ENCODE results near the gene REST. TPM values are rescaled to one million over a fixed set of nuclear protein-coding genes. Genes with fewer than 3 reads are reported as not detected.

REST gene
- total RNA-seq, 1 donor from 2014 or later: 24.2 TPM

- DNase-seq (no peak), ATAC-seq (no peak)
- intact Hi-C loops (cut with micrococcal nuclease): no loop called here
These were observed 63.7 kb downstream of the REST start for GRCh38 chr4:56971383-56971782.

- intact Hi-C loops (cut with micrococcal nuclease): no loop called here
- DNase-seq (no peak), ATAC-seq (no peak)
These were observed 64.7 kb downstream of the REST start for GRCh38 chr4:56972389-56972788.

GRCh38 chr4:56972809-56973208, 65.1 kb downstream of the REST start:
- DNase-seq (no peak), ATAC-seq (no peak)
- intact Hi-C loops (cut with micrococcal nuclease): no loop called here

- DNase-seq: no peak
- intact Hi-C loops (cut with micrococcal nuclease): no loop called here
- ATAC-seq: no peak
These were observed 65.6 kb downstream of the REST start for GRCh38 chr4:56973336-56973735.

- intact Hi-C loops (cut with micrococcal nuclease): no loop called here
- ATAC-seq (no peak), DNase-seq (no peak)
These were observed 68.7 kb downstream of the REST start for GRCh38 chr4:56976283-56976836.

GRCh38 chr4:56976837-56977320, 69.2 kb downstream of the REST start:
- intact Hi-C loops (cut with micrococcal nuclease): no loop called here
- peak; percentile 63 for DNase-seq
- ATAC-seq: peak; percentile 32

- ATAC-seq (peak; percentile 90), DNase-seq (peak; percentile 99)
- intact Hi-C loops (cut with micrococcal nuclease): no loop called here
These were observed 69.8 kb downstream of the REST start, which contains the start of gene NOA1 for GRCh38 chr4:56977321-56978012. TSS of gene NOA1 (minus strand) at chr4:56977606. CDS start at chr4:56977585, 21 bp downstream.

GRCh38 chr4:56978750-56979303, 71.1 kb downstream of the REST start, which contains the start of gene POLR2B:
TSS of gene POLR2B (plus strand) at chr4:56978896. CDS start at chr4:56978986, 90 bp downstream.
- intact Hi-C loops (cut with micrococcal nuclease): no loop called here
- ATAC-seq (peak; percentile 90), DNase-seq (peak; percentile 95)

- DNase-seq (no peak), ATAC-seq (no peak)
- intact Hi-C loops (cut with micrococcal nuclease): no loop called here
These were observed 71.8 kb downstream of the REST start for GRCh38 chr4:56979421-56980072.

GRCh38 chr4:56981795-56982201, 74.1 kb downstream of the REST start:
- intact Hi-C loops (cut with micrococcal nuclease): no loop called here
- DNase-seq (no peak), ATAC-seq (no peak)

GRCh38 chr4:56986192-56986591, 78.5 kb downstream of the REST start:
- intact Hi-C loops (cut with micrococcal nuclease): no loop called here
- DNase-seq (no peak), ATAC-seq (no peak)

- intact Hi-C loops (cut with micrococcal nuclease): no loop called here
- ATAC-seq (no peak), DNase-seq (no peak)
These were observed 79.3 kb downstream of the REST start for GRCh38 chr4:56986952-56987351.

GRCh38 chr4:56990109-56990905, 82.6 kb downstream of the REST start:
- no peak for ATAC-seq
- no peak for DNase-seq
- intact Hi-C loops (cut with micrococcal nuclease): no loop called here

GRCh38 chr4:56995525-56995924, 87.8 kb downstream of the REST start:
- DNase-seq (peak; percentile 69), ATAC-seq (peak; percentile 99)
- intact Hi-C loops (cut with micrococcal nuclease): no loop called here

GRCh38 chr4:56999751-57000150, 92.1 kb downstream of the REST start:
- ATAC-seq: no peak
- no peak for DNase-seq
- intact Hi-C loops (cut with micrococcal nuclease): no loop called here

- ATAC-seq: no peak
- DNase-seq: no peak
- intact Hi-C loops (cut with micrococcal nuclease): no loop called here
These were observed 105.9 kb downstream of the REST start for GRCh38 chr4:57013543-57014120.

All from left ventricle myocardium superior (tissue), 1 donor.